GM19452 (cell line): Measurements from ENCODE around the gene SMIM11.

Experiments
- ATAC-seq: cut with Tn5 transposase; IDR thresholded peaks from one replicate; pipeline ENCODE4 v1.9.1; 2021; ENCODE audit not compliant: unreplicated experiment

SMIM11 gene, protein sequence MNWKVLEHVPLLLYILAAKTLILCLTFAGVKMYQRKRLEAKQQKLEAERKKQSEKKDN

DNA sequence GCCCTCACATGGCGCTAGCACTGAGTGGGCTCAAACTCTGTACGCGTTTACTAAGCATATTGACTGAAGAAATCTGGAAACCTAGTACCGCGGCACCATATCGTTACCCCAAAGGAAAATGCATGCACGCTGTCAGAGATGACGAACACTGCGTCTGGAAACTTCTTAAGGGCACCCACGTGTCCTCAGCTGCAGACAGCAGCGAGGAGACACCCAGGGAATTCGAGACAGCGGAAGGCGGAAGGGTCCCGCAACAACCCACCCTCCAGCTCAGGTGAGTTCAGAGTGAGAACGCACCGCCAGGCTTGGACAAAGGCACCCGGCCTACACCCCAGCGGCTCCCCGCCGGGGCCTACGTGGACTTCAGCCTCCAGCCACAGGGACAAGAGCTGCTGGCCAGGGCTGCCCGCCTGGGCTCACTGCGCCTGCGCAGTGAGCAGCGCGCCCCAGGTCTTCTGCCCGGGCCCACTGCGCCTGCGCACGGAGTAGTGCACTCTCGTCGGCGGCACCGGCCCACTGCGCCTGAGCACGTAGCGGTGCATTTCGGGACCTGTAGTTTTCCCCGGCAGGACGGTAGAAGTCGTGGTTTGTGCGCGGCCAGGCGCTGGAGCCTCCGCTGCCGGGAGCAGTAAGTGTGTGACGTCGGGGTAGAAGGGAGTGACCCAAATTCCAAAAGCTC, at the start of gene SMIM11:
Gene SMIM11, plus strand, starts transcription at position 568 of the 679 bp plus-strand sequence. CDS start 3,998 bp downstream, outside the sequence.
- ATAC-seq: peak; percentile 91

DNA sequence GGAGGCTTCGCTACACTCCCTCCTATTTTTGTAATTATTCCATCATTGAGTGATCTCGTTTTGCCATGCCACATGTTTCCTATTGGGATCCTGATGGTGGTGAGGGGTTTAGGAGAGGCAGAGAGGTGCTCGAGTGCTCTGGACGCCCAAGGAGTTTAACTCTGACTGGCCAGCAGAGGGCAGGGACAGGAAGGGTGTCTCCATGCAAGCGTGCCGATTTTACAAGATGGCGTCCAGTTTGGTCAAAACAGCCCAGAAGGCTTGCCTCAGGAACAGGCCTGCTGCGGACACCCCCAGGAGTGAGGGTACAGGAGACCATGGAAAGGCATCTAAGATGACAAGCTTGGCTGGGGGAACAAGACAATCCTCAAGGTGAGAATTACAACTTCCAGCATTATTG, 45.3 kb upstream of the SMIM11 start:
- no peak for ATAC-seq

DNA sequence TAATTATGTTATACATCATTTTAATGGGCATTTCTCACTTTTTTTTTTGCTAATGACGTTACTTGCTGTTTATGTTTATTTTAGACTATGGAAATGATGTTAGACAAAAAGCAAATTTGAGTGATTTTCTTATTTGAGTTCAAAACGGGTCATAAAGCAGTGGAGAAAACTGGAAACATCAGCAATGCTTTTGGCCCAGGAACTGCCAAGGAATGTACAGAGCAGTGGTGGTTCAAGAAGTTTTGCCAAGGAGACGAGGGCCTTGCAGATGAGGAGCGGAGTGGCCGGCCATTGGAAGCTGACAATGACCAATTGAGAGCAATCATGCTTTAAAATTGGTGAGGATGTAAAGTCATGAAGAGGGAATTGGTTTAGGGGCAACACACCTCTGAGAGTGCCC, 43.6 kb upstream of the SMIM11 start:
- no peak for ATAC-seq

GRCh38 chr21:34332347-34332746, 43.0 kb upstream of the SMIM11 start:
- no peak for ATAC-seq

DNA sequence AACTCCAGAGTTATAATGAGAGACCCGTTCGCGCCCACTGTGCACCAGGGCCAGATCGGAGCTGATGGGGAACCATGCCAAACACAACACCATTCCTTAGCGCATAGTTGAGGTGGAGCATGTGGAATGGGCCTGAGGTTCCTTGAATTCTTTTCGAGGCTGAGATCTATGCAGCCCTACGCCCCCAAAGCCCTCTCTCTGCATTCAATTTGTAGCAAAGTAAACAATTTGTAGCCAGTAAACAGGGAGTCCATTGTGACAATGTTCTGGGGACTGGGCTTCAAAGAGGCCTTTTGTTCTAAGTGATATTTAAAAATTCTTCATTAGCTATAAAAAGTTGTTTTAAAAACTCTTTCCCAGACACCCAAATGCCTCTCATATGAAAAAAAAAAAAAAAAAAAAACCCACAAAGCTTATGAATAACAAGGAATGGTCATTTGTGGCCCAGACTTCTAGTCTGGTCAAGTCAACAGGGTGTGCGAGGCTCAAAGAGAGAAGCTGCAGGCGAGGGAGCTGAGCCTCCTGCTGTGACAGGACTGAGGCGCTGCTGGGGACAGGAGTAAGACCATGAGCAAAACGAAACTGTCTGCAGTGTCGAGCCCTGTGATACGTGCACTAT, 42.1 kb upstream of the SMIM11 start:
- ATAC-seq: no peak

GRCh38 chr21:34335316-34335715, 40.0 kb upstream of the SMIM11 start:
- no peak for ATAC-seq

DNA sequence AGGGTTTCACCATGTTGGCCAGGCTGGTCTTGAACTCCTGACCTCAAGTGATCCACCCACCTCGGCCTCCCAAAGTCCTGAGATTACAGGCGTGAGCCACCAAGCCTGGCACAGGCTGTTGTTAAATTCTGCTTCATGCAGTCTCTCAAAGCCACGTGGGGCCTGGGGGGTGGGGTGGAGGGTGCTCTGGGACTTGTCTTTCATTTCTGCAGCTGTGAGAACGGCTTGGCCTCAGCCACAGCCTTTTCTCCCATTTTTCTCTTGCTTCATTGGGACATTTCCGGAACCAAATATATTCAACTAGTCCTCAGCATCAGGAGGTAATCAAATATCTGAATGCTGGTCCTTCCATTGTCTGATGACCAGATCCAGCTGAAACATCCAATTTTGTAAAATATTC, 39.1 kb upstream of the SMIM11 start:
- ATAC-seq: no peak

GRCh38 chr21:34336756-34337391, 38.4 kb upstream of the SMIM11 start:
- ATAC-seq: no peak

DNA sequence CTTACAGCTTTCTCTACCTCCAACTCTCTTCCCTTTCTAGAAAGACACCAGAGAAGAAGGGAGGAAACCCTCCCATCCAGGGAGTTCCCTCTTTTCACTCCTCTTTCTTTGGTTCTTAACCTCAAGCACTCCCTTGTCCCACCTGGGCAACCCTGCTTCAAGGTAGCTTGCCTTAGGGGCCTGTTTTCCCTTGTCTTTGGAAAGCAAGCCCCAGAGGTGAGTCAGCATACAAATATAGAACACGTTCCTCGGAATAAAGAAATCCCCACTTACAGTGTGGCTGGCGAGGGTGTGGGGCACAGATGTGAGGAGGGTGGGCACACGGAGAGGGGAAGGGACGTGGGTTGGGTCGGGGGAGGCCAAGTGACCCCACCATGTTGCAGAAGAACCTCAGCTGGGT, 37.6 kb upstream of the SMIM11 start:
- no peak for ATAC-seq

GRCh38 chr21:34338226-34338625, 37.1 kb upstream of the SMIM11 start:
- no peak for ATAC-seq

- ATAC-seq: no peak
Observed at GRCh38 chr21:34340061-34340460, 35.2 kb upstream of the SMIM11 start.

- ATAC-seq: no peak
Observed at GRCh38 chr21:34342476-34342875, 32.8 kb upstream of the SMIM11 start.

DNA sequence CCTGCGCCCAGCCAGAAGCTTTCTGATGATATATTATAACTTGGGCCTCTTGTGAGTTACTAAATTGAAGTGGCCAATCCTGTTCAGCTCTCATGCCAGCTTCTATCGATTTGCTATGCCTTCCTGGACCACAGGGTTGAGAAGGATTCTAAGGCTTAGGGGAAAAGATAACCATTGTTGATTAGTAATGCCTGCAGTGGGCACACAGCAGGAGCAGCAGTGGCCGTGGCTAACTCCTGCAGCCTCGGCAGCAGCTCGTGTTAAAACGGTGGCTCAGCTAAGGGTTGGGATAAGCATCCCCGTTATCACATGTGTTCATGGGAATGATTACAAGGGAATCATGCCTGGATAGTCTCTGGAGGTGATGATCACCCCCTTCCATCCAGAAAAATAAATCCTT, 32.0 kb upstream of the SMIM11 start:
- no peak for ATAC-seq

GRCh38 chr21:34343838-34344381, 31.4 kb upstream of the SMIM11 start:
- no peak for ATAC-seq

DNA sequence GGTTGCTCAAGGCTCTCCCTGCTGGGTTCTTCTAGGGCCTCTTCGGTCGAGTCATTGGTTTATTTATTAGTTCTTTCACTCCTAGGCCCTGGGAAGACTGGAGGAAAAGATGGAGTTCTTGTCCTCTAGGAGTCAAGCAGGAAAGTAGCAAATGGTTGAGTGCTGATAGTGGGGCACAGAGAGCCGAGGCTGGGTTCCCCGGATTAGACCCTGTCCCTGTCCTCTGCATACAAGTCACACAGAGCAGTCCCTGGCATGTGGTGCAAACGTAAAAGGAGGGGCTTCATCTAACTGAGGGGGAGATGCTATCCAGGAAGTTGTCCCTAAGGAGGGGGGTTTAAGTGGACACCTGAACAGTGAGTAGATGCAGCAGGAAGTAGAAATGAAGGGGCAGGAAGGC, 30.7 kb upstream of the SMIM11 start:
- no peak for ATAC-seq

DNA sequence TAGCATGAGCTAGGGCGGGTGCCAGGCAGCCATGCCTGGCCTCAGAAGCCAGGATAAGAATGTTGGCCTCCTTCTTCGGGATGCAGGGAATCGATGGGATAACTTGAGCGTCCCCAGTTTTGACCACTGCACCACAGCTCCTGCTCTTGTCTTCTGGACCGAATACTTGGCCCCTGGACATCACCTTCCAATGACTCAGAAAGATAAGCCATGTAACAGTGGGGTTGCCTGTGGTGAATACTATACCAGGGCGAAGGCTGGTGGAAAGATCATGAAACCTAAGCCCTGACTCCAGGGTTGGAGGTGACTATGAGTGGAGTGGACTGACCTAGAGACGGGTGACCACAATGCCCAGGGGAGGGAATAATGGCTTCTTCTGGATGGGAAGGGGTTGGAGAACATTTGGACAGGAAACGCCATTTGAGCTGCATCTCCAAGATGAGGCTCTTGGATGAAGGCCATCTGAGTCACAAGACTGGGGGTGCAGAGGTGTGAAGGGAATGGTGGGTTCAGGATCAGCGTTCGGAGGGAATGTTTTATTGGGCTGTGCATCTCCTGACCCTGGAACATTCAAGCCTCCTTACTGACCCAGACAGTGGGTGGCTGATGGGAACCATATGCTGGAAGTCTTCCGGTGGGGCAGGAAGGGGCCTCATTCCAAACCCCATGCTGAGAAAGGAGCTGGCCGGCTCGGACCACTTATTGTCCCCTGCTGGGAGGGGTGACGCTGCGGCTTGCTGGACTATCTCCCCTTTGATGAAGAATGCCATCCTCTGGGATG, 30.0 kb upstream of the SMIM11 start:
- ATAC-seq: no peak

- no peak for ATAC-seq
Observed at GRCh38 chr21:34345892-34346291, 29.4 kb upstream of the SMIM11 start.

DNA sequence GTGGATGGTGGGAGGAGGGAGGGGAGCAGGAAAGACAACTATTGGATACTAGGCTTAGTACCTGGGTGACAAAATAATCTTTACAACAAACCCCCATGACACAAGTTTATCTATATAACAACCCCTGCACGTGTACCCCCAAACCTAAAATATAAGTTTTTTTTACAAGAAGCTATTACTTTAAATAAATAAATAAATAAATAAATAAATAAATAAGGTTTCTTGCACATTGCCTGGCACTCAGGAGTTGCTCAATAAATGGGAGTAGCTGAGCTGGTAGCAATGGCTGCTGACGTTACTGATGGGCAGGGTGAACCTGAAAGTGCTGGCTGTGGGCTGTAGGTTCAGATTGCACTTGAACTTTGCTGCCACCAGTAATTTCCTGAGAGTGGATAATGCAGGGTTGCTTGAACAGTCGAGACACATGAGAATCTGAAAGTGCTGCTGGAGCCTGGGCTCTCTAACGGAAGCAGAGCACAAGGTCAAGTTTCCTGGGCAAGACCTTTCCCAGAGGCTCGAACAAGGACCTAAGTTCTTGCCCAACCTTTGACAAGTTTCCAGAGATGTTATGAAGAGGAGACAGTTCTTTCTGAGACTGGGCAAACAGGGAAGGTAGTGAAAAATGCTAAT, 26.3 kb upstream of the SMIM11 start:
- ATAC-seq: no peak

DNA sequence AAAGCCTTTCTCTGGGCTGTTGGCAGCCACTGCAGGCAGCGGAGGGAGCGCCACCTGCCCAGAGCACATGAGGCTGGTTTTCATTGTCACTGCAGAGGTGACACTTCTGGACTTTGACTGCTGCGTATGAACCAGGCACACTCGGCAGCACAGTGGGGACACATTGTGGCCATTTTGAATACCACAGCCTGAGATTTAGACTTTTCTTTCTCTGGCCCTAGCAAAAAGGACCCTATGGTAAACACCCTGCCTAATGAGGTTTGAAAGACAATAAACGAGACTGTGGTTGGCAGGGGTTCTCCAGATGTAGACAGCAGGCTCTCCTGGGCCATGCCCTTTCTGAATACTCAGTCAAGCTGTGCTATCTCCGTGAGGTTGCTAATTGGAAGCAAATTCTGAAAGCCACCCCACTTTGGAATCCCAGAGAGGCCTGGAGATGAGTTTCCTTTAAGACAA, 23.5 kb upstream of the SMIM11 start:
- no peak for ATAC-seq

DNA sequence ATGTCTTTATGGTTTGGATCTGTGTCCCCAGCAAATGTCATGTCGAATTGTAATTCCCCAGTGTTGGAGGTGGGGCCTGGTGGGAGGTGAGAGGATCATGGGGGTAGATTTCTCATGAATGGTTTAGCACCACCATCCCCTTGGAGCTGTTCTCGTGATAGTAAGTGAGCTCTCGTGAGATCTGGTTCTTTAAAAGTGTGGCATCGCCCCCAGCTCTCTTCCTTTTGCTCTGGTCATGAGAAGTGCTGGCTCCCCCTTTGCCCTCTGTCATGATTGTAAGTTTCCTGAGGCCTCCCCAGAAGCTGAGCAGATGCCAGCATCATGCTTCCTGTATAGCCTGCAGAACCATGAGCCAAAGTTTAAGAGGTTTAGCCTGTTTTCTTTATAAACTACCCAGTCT, 22.8 kb upstream of the SMIM11 start:
- ATAC-seq: no peak

- no peak for ATAC-seq
Observed at GRCh38 chr21:34353182-34353581, 22.1 kb upstream of the SMIM11 start.
